Activated CD8-positive, alpha-beta memory T cell treated with anti-CD3 and anti-CD28 coated beads for 24 hours (primary cell): ENCODE measurements around the gene OPTC.
"Not testable (repeated sequence)": the region's sequence is repeated elsewhere in the genome, so short reads cannot be mapped to it uniquely, and the experiment has no call there.

Source experiments
- DNase-seq: peaks from one replicate; pipeline ENCODE4 v3.0.0-alpha.2; 2020

The OPTC gene

DNA sequence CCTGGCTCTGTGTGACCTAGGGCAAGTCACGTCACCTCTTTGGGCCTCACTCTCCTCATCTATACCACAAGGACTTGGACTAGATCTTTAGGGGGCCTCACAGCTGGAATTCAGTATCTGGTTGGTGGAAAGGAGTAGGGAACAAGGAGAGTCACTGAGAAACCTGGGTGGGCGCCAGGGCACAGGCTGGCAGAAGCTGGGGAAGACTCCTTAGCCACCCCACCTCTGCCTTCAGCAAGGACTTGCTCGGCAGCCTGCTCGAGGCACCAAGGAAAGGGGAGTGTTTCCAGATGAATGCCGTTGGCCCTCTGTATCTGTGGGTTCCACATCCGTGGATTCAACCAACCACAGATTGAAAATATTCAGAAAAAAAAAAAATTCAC lies 1.2 kb upstream of the OPTC start:
- DNase-seq: no peak

DNA sequence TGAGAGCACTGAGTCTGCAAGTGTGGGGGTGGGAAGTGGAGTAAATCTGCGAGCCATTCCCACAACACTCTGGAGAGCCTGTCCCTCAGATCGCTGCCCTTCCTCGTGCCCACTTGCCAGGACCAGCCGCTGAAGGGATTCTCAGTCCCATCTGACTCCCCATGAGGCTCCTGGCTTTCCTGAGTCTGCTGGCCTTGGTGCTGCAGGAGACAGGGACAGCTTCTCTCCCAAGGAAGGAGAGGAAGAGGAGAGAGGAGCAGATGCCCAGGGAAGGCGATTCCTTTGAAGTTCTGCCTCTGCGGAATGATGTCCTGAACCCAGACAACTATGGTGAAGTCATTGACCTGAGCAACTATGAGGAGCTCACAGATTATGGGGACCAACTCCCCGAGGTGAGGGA lies 1.9 kb downstream of the OPTC start:
- no peak for DNase-seq

DNA sequence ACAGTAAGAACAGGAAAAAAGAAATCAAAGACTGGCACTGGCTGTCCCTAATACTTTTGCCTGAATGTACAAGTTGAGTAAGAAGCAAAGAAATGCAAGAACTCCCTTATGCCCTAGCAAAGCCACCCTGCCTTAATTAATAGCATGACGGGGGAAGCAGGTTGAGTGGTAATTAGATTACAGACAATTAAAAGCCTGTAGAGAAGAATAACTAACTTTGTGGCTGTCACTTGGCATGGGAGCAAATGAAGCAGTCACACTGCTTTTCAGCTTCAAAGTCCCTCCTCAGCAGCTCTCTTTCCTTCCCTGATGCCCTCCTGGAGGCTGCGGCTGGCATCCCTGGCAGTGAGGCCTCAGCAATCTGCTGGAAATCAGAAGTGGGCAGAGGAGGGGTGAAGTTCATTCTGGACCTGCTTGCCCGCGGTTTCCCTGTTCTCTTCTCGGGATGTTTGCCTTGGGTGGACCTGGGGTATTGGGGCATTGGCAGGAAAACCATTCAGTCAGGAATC lies 3.4 kb downstream of the OPTC start:
- DNase-seq: no peak

- no peak for DNase-seq
Measured at GRCh38 chr1:203499643-203500278, 5.8 kb downstream of the OPTC start.

DNA sequence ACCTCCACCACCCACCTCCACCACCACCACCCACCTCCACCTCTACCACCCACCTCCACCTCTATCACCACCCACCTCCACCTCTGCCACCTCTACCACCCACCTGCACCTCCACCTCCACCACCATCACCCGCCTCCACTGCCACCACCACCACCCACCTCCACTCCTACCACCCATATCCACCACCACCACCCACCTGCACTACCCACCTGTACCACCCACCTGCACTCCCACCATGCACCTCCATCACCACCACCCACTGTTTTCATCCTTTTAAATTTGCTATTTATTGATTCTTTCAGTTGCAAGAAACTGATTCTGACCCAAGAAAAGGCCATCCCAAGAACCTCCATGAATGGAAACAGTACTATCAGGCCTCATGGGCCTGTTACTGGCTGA lies 6.3 kb downstream of the OPTC start:
- DNase-seq: no peak

DNA sequence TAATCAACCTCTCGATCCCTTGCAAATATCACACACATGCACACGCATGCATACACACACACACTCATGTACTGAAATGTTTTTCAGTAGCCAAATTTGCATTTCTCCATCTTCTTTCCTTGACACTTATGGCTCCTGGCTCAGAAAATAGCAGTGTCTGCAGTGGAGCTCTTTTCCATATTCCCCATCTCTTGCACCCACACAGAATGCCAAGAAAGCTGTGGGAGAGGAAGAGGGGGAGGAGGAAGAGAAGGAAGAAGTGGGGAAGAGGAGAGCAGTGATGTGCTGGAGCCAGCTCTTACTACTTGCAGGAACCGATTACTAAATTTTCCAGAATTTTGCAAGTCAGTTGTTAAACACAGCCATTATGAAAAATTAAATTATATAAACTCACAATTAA lies 9.9 kb downstream of the OPTC start:
- DNase-seq: no peak

- peak; percentile 91 for DNase-seq
Measured at GRCh38 chr1:203504400-203505250, 10.7 kb downstream of the OPTC start.

DNA sequence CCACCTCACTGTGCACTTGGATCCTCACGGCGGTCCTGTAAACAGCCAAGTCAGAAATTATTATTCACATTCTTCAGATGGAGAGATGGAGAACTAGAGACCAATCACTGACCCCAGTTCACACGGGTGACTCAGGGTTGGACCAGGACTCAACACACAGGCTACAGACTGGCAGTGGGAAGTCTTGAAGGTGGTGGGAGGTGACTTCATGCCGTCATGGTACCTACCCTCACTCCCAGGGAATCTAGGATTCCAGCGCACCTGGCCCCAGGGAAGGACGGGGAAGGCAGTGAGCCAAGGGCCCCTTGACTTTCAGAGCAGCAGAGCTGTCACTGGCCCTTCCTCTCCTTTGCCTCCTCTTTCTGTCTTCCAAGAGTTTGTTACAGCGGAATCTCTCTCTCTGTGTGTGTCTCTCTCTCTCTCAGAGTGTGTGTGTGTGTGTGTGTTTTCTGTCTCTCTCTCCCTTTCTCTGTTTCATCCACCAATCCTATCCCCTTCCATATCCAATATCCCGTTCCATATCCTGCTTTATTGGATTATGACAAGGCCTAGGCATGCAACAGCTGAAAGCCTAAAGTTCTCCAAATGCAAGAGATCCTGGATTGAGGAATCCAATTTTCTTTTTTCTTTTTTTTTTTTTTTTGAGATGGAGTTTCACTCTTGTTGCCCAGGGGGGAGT lies 11.7 kb downstream of the OPTC start:
- no peak for DNase-seq

GRCh38 chr1:203506858-203507626 lies 13.1 kb downstream of the OPTC start:
- DNase-seq: no peak

DNA sequence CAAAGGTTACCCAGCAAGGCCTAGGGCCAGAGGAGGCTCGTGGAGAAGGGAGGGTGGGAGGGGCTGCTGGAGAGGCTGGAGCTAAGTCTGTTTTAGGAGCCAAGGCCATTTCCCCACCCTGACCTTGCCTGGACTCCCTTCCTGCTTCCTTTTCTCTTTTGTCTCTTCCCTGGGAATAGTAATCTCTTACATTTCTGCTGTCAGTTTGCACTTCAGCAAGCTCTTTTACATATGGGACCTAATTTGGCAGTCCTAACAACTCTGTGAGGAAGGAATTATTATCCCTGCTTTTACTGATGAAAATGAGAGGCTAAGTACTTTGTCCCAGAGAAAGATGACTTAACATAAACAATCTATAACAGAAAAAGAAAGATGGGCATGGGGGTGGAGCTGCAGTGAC lies 13.8 kb downstream of the OPTC start:
- DNase-seq: no peak

DNA sequence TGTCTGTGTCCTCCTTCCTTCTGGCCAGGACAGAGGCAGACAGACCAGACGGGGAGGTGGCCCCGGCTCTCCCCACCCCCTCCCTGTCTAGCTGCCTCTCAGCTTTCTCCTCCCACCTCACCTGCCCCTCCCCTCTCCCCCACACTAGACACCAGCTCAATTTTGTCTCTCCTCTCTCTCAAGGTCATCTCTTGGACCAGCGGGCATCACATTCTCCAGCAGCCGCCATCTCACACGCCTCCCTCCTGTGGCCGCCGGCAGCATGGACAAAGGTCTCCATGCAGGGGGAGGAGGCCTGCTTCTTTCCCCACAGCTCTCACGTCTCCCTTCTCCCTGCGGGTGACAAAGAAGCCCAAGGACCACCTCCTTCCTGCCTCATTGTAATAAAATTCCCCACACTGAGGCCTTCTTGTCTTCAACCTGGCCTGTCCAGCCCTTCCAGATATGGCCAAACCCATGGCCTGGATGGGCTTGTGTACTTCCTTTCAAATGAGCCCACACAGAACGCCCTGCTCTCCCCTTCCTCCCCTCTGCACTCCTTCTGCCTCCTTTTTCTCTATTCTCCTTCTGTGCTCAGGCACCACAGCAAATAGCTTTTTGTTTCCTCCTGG lies 14.6 kb downstream of the OPTC start:
- no peak for DNase-seq

GRCh38 chr1:203509135-203509534 lies 15.2 kb downstream of the OPTC start:
- no peak for DNase-seq

DNA sequence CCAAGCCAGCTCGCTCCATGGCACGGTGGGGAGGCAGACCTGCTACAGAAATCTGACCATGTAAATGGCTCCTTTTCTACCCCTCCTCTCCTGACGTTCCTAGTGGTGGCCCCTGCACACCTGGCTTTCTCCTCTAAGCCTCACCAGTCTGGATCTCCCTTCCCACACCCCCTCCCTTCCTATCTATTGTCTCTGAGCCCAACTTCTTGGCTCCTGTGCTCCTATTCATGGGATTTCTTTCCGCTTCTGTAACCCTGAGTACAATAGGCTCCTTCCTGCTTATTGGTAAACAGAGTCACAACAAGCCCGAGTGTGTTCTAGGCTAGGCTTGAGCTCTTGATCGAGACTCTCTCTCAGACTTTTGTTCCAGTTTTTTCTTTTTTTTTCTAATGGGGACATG lies 17.6 kb downstream of the OPTC start:
- no peak for DNase-seq

DNA sequence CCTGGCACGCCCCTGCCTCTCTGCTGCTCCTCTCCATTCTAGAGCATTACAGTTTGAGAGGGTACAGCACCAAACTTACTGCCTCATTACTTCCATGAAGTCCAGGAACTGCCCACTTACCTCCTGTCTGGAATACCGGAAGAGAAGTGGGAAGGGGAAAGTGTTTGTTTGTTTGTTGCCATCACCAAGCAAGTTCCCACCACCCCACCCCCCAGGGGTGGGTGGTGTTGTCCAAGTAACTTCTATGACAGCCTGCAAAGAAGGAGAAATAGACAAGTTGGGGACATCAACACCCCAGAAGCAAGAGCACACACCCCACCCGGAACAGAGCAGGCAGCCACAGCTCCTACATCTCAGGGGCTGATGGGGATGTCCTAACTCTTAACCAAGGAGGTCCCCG lies 18.0 kb downstream of the OPTC start:
- DNase-seq: no peak

DNA sequence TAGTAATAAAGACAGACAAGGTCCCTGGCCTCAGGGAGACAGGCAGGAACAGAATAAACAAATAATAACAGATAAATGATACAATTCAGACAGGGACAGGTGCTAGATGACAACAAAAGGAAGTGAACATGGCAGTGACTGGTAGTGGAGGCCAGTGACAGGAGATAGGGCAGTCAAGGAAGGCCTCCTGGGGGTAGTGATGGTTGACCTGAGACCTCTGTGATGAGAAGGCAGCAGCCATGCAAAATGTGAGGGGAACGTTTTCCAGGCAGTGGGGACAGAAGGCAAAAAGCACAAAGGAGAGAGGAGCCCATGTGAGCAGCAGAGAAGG lies 18.5 kb downstream of the OPTC start:
- DNase-seq: no peak

- DNase-seq: peak; percentile 60
Measured at GRCh38 chr1:203512848-203513584, 19.1 kb downstream of the OPTC start.

- DNase-seq: no peak
Measured at GRCh38 chr1:203513585-203514031, 19.7 kb downstream of the OPTC start.

GRCh38 chr1:203516184-203516583 lies 22.2 kb downstream of the OPTC start:
- no peak for DNase-seq

DNA sequence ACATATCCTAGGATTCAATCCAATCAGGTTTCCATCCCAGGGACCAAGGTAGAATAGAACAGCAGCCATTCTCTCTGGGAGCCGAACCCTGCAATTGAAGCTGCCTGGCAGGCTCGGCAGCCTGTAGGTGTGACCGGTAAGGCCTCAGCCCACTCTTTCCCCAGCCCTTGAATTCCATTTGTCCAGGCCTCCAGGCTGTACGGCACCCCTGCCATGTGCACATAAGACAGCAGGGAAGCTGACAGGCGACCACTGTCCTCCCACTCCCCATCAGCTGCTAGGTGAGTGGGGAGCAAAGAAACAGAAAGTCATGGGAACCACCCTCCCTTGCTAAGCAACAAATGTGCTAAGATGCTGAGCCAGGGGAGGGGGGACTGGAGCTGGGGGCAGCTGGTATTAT lies 23.0 kb downstream of the OPTC start:
- DNase-seq: no peak

GRCh38 chr1:203517426-203518110 lies 23.6 kb downstream of the OPTC start:
- no peak for DNase-seq

DNA sequence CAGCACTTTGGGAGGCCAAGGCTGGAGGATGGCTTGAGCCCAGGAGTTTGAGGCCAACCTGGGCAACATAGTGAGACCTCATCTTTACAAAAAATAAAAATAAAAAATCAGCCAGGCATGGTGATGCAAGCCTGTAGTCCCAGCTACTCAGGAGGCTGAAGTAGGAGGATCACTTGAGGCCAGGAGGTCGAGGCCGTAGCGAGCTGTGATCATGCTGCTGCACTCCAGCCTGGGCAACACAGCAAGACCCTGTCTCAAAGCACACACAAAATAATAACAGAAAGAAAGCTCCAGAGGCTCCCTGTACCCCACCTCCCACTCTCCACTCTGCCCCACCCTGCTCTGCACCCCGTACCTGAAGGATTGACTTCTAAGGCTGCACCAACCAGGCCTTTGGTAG lies 24.2 kb downstream of the OPTC start:
- DNase-seq: not testable (repeated sequence)
